ENCODE results near the gene ZNF277. TPM values are rescaled to one million over a fixed set of nuclear protein-coding genes. Genes with fewer than 3 reads are reported as not detected.

The ZNF277 gene
- total RNA-seq, 1 experiment from 2014 or later: 12.8 TPM

DNA sequence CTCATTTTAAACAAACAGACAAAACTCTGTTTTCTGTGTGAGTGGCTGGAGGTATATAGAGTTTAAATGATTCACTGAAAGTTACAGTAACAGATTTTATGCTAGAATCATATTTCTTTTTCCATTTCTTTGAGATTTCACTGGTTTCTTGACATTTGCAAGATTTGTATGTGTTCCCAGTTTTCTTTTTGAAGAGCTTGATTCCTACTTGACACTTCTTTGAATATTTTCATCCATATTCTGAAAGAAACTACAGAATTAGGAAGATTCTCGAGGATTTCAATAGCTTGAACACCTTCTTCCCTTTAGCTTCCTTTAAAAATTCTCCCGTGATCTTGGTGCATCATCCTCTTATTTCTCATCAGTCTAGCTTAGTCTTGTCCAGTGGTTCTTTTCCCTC is 93.6 kb downstream of the ZNF277 start:
- in situ Hi-C loops (cut with HindIII; ENCODE audit: low pct_unique_long_range_greater_than_20kb, low sequenced_read_pairs) (no loop called here), intact Hi-C loops (cut with micrococcal nuclease; ENCODE audit: unreplicated experiment) (no loop called here)
- DNase-seq (ENCODE audit: low read depth, low spot score): no peak
- Histone ChIP-seq H3K4me1 (ENCODE audit: control insufficient read depth, insufficient read depth, low read length) (no peaks in the 10 kb centered on the region), H3K4me3 (ENCODE audit: low read depth in 2 of 2, low read length in 2 of 2) (no peak overlapping the region), H3K9me3 (ENCODE audit: control insufficient read depth, insufficient read depth, low read depth, low read length) (no peaks in the 10 kb centered on the region), H3K27ac (ENCODE audit: low read length) (no peak overlapping the region), H3K27me3 (ENCODE audit: control insufficient read depth, insufficient read depth, low read length) (no peaks in the 10 kb centered on the region), H3K36me3 (ENCODE audit: control insufficient read depth, insufficient read depth, low read length) (no peaks in the 10 kb centered on the region)
- ChIA-PET CTCF (no interaction called here), POLR2A (no interaction called here)
- BruUV-seq (replicated peaks): no TSS peak
- TF ChIP-seq, protein P1, sequence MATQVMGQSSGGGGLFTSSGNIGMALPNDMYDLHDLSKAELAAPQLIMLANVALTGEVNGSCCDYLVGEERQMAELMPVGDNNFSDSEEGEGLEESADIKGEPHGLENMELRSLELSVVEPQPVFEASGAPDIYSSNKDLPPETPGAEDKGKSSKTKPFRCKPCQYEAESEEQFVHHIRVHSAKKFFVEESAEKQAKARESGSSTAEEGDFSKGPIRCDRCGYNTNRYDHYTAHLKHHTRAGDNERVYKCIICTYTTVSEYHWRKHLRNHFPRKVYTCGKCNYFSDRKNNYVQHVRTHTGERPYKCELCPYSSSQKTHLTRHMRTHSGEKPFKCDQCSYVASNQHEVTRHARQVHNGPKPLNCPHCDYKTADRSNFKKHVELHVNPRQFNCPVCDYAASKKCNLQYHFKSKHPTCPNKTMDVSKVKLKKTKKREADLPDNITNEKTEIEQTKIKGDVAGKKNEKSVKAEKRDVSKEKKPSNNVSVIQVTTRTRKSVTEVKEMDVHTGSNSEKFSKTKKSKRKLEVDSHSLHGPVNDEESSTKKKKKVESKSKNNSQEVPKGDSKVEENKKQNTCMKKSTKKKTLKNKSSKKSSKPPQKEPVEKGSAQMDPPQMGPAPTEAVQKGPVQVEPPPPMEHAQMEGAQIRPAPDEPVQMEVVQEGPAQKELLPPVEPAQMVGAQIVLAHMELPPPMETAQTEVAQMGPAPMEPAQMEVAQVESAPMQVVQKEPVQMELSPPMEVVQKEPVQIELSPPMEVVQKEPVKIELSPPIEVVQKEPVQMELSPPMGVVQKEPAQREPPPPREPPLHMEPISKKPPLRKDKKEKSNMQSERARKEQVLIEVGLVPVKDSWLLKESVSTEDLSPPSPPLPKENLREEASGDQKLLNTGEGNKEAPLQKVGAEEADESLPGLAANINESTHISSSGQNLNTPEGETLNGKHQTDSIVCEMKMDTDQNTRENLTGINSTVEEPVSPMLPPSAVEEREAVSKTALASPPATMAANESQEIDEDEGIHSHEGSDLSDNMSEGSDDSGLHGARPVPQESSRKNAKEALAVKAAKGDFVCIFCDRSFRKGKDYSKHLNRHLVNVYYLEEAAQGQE (IDR thresholded peaks at IDR 0.05; ENCODE audit: insufficient read depth in 1 of 2, low read depth in 2 of 2, low read length in 1 of 2): no peak
- no peak for ATAC-seq

DNA sequence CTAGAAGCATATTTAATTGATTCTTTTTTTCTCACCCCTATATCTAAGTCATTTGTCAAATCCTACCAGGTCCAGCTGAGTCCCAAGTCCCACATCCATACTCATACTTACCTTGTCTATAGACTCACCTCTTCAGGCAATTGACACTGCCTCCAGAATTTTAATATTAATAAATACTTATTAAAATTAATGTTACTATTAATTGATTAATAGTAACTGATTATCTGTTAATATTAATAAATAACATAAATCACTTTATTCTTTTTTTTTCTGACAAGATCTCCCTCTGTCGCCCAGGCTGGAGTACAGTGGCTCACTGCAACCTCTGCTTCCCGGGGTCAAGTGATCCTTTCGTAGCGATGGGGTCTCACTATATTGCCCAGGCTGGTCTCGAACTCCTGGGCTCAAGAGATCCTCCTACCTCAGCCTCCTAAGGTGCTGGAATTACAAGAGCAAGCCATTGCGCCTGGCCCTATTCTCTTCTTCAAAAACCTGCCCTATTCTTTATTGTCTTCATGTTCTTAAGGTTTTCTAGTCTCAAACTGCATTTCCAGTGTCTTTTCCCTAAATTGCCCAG is 94.4 kb downstream of the ZNF277 start:
- DNase-seq (ENCODE audit: low read depth, low spot score) (no peak), ATAC-seq (no peak)
- Histone ChIP-seq H3K36me3 (ENCODE audit: control insufficient read depth, insufficient read depth, low read length) (no peaks in the 10 kb centered on the region), H3K4me3 (ENCODE audit: low read depth in 2 of 2, low read length in 2 of 2) (no peak overlapping the region), H3K9me3 (ENCODE audit: control insufficient read depth, insufficient read depth, low read depth, low read length) (no peaks in the 10 kb centered on the region), H3K27me3 (ENCODE audit: control insufficient read depth, insufficient read depth, low read length) (no peaks in the 10 kb centered on the region), H3K4me1 (ENCODE audit: control insufficient read depth, insufficient read depth, low read length) (no peaks in the 10 kb centered on the region), H3K27ac (ENCODE audit: low read length) (no peak overlapping the region)
- TF ChIP-seq TCF7L2 (IDR thresholded peaks at IDR 0.05; ENCODE audit: low read depth, low read length): no peak
- no peak for TF ChIP-seq SIN3A (IDR thresholded peaks at IDR 0.05; ENCODE audit: borderline replicate concordance, insufficient read depth, low read depth, low read length)
- TF ChIP-seq, protein P1 (IDR thresholded peaks at IDR 0.05; ENCODE audit: insufficient read depth in 1 of 2, low read depth in 2 of 2, low read length in 1 of 2): no peak
- TF ChIP-seq POLR2AphosphoS5 (IDR thresholded peaks at IDR 0.05; ENCODE audit: low read depth, low read length): no peak
- TF ChIP-seq, protein P2, sequence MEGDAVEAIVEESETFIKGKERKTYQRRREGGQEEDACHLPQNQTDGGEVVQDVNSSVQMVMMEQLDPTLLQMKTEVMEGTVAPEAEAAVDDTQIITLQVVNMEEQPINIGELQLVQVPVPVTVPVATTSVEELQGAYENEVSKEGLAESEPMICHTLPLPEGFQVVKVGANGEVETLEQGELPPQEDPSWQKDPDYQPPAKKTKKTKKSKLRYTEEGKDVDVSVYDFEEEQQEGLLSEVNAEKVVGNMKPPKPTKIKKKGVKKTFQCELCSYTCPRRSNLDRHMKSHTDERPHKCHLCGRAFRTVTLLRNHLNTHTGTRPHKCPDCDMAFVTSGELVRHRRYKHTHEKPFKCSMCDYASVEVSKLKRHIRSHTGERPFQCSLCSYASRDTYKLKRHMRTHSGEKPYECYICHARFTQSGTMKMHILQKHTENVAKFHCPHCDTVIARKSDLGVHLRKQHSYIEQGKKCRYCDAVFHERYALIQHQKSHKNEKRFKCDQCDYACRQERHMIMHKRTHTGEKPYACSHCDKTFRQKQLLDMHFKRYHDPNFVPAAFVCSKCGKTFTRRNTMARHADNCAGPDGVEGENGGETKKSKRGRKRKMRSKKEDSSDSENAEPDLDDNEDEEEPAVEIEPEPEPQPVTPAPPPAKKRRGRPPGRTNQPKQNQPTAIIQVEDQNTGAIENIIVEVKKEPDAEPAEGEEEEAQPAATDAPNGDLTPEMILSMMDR (IDR thresholded peaks at IDR 0.05): no peak
- ChIA-PET POLR2A (no interaction called here), CTCF (no interaction called here)
- BruUV-seq (replicated peaks): no TSS peak
- intact Hi-C loops (cut with micrococcal nuclease; ENCODE audit: unreplicated experiment): no loop called here
- in situ Hi-C loops (cut with HindIII; ENCODE audit: low pct_unique_long_range_greater_than_20kb, low sequenced_read_pairs): no loop called here
